GM19043 (cell line): ENCODE data around the gene CATSPER2.
A peak's percentile ranks its signal among the peaks of the same experiment; 100 is the strongest.
"Not testable (repeated sequence)": the region's sequence is repeated elsewhere in the genome, so short reads cannot be mapped to it uniquely, and the experiment has no call there.

Experiments
- ATAC-seq: cut with Tn5 transposase; IDR thresholded peaks from one replicate; pipeline ENCODE4 v1.9.1; 2021; ENCODE audit warnings: low read depth; ENCODE audit not compliant: unreplicated experiment

CATSPER2 gene

GRCh38 chr15:43648649-43649429 lies at the start of gene CATSPER2:
CATSPER2 (minus strand) TSS chr15:43648844; CDS start chr15:43648061, 783 bp downstream.
- ATAC-seq, result no peak

GRCh38 chr15:43693148-43694022 lies 44.7 kb upstream of the CATSPER2 start, which contains the start of gene CKMT1A:
CKMT1A (plus strand) TSS chr15:43693859; CDS start chr15:43694051, 192 bp downstream.
- not testable (repeated sequence) for ATAC-seq

GRCh38 chr15:43692679-43693078 lies 44.0 kb upstream of the CATSPER2 start:
- ATAC-seq, result not testable (repeated sequence)

GRCh38 chr15:43689604-43690301 lies 41.1 kb upstream of the CATSPER2 start:
- ATAC-seq, result peak; percentile 99

- not testable (repeated sequence) for ATAC-seq
These were observed 25.5 kb upstream of the CATSPER2 start for GRCh38 chr15:43674175-43674574.

- ATAC-seq, result not testable (repeated sequence)
These were observed 17.5 kb upstream of the CATSPER2 start for GRCh38 chr15:43666177-43666576.

GRCh38 chr15:43663333-43663732 lies 14.7 kb upstream of the CATSPER2 start:
- ATAC-seq, result not testable (repeated sequence)

- ATAC-seq, result not testable (repeated sequence)
These were observed 13.6 kb upstream of the CATSPER2 start for GRCh38 chr15:43662293-43662692.

- not testable (repeated sequence) for ATAC-seq
These were observed 11.1 kb upstream of the CATSPER2 start for GRCh38 chr15:43659727-43660126.

GRCh38 chr15:43649430-43649926 lies 834 bp upstream of the CATSPER2 start:
- ATAC-seq, result not testable (repeated sequence)

- not testable (repeated sequence) for ATAC-seq
These were observed 10.0 kb downstream of the CATSPER2 start for GRCh38 chr15:43638464-43639204.

- not testable (repeated sequence) for ATAC-seq
These were observed 21.7 kb downstream of the CATSPER2 start for GRCh38 chr15:43626937-43627336.

GRCh38 chr15:43625106-43625505 lies 23.5 kb downstream of the CATSPER2 start:
- no peak for ATAC-seq

- not testable (repeated sequence) for ATAC-seq
These were observed 26.4 kb downstream of the CATSPER2 start for GRCh38 chr15:43622068-43622799.

GRCh38 chr15:43618700-43619099 lies 29.9 kb downstream of the CATSPER2 start, which contains the start of gene STRC:
STRC (minus strand) TSS chr15:43618800; CDS start chr15:43618722, 78 bp downstream.
- ATAC-seq, result not testable (repeated sequence)

- not testable (repeated sequence) for ATAC-seq
These were observed 30.9 kb downstream of the CATSPER2 start for GRCh38 chr15:43617750-43618149.

GRCh38 chr15:43602233-43602632 lies 46.4 kb downstream of the CATSPER2 start:
- not testable (repeated sequence) for ATAC-seq

GRCh38 chr15:43600200-43600599 lies 48.4 kb downstream of the CATSPER2 start:
- not testable (repeated sequence) for ATAC-seq

GRCh38 chr15:43599131-43599530 lies 49.5 kb downstream of the CATSPER2 start:
- not testable (repeated sequence) for ATAC-seq
